Subcutaneous abdominal adipose tissue (tissue), 5 donors: ENCODE results near the gene MFSD6.

Experiments used
- H3K27ac ChIP-seq: one replicate; pipeline ENCODE4 v1.7.0; 2013; ENCODE audit warnings: low read depth, mild to moderate bottlenecking, inconsistent platforms, low read length, moderate library complexity
- H3K27me3 ChIP-seq, 5 donors: one replicate each; pipeline ENCODE4 v1.7.0; 2013; ENCODE audit warnings: low read length in 5 of 5, inconsistent platforms in 1 of 5; ENCODE audit not compliant: control insufficient read depth in 5 of 5, insufficient read depth in 4 of 5
- H3K36me3 ChIP-seq, 5 donors: one replicate each; pipeline ENCODE4 v1.7.0; 2013; ENCODE audit warnings: low read length in 5 of 5; ENCODE audit not compliant: control insufficient read depth in 5 of 5, insufficient read depth in 5 of 5
- H3K4me1 ChIP-seq, 5 donors: one replicate each; pipeline ENCODE4 v1.7.0; 2013; ENCODE audit warnings: low read length in 5 of 5, mild to moderate bottlenecking in 3 of 5, moderate library complexity in 1 of 5; ENCODE audit not compliant: control insufficient read depth in 5 of 5, insufficient read depth in 5 of 5
- H3K4me3 ChIP-seq, 5 donors: one replicate each; pipeline ENCODE4 v1.7.0; 2013; ENCODE audit warnings: low read length in 5 of 5, low read depth in 1 of 5
- H3K9ac ChIP-seq, 5 donors: one replicate each; pipeline ENCODE4 v1.7.0; 2013; ENCODE audit warnings: low read length in 5 of 5, mild to moderate bottlenecking in 4 of 5, moderate library complexity in 3 of 5
- H3K9me3 ChIP-seq, 5 donors: one replicate each; pipeline ENCODE4 v1.7.0; 2013; ENCODE audit warnings: low read length in 5 of 5; ENCODE audit not compliant: control insufficient read depth in 5 of 5
- donor health status: healthy.
- donor health status: healthy.
- donor health status: healthy.
- donor health status: healthy.
- donor health status: healthy.

The MFSD6 gene

DNA sequence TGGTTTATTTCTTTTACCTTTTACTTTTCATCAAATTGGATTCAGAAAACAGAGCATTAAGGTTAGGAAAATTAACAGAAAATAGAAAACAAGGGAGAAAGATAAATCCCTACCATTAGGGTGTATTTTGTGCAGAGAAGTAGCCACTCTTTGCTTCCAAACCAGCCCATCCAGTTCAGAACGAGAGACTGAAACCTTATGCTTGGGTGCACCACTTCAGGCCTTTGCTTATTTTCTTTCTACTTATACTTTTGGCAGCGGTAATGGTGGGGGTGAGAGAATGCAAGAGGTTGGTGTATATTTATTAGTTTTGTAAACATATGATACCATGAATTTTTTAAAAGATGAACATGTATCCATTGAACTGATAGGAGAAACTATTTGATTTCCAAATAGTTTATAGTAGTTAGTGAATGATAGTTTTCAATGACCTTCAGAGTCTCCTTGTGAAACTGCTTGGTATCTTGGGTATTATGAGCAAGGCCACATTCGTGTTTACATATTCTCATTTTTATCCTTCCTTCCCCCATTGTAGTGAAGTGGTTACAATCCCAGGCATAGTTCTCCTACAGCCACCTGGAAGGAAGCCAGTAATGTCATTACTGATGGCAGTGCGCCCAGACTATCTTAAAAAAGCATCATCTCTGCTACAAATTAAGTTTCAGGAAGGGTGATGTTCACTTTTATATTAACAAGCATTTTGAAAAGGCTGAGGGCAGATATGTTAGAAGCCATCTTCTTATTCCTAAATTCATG lies 60.8 kb downstream of the MFSD6 start:
- H3K27ac ChIP-seq = peak overlapping the region; percentile 78
- H3K4me3 ChIP-seq = no peak overlapping the region
- no peaks in the 10 kb centered on the region for H3K9me3 ChIP-seq
- no peaks in the 10 kb centered on the region for H3K36me3 ChIP-seq
- H3K9ac ChIP-seq = no peak overlapping the region
- H3K4me1 ChIP-seq = peaks cover 3 to 33% (median 17%) of the 10 kb centered on the region in 5 donors
- H3K27me3 ChIP-seq = no peaks in the 10 kb centered on the region

DNA sequence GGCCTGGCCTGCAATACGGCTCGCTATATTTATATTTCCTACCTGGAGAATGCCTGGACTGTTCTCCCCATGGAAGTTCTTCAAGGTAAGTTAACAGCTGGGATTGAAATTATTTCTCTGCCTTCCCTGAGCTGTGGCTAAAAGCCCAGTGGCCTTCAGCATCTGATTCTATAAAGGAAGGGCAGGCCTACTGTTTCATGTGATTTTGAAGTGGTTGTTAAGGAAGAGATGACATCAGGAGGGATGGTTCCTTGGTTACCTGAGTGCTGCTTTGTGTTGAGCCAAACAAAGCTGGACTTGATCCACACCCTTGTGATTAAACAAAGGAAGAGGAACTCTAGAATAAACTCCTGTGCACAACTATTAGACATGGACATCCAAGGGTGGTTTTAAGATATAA lies 61.6 kb downstream of the MFSD6 start:
- Histone ChIP-seq H3K4me1 (peaks cover 3 to 33% (median 17%) of the 10 kb centered on the region in 5 donors), H3K4me3 (no peak overlapping the region), H3K27me3 (no peaks in the 10 kb centered on the region), H3K9ac (no peak overlapping the region), H3K27ac (peak overlapping the region; percentile 84), H3K36me3 (no peaks in the 10 kb centered on the region), H3K9me3 (no peaks in the 10 kb centered on the region)

DNA sequence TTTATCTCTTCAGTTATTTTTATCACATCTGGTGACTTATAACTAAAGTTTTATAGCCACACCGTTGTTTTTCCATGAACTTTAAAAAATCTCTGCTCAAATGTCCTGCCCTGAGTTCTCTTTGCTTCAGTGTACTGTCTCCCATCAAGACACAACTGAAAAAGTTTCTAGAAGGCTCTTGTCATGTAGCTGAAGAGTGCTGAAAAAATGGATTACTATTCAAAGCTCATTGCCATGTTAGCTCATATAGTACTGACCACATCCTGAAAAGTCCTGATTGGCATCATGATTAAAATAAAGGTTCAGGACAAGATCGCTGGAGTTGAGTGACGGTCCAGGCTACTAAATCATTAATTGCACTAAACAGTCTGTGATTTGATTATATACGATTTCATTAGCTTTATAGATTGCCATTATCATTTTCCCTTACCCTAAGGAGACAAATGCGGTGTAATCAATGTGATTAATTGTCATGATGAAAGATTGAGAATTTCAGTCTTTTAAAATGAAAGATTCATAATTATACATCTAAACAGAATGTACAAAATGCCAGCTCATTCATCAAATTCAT lies 62.2 kb downstream of the MFSD6 start:
- Histone ChIP-seq H3K4me1 (peaks cover 3 to 33% (median 17%) of the 10 kb centered on the region in 5 donors), H3K27ac (peak overlapping the region; percentile 84), H3K27me3 (no peaks in the 10 kb centered on the region), H3K9me3 (no peaks in the 10 kb centered on the region), H3K4me3 (no peak overlapping the region), H3K9ac (no peak overlapping the region), H3K36me3 (no peaks in the 10 kb centered on the region)

DNA sequence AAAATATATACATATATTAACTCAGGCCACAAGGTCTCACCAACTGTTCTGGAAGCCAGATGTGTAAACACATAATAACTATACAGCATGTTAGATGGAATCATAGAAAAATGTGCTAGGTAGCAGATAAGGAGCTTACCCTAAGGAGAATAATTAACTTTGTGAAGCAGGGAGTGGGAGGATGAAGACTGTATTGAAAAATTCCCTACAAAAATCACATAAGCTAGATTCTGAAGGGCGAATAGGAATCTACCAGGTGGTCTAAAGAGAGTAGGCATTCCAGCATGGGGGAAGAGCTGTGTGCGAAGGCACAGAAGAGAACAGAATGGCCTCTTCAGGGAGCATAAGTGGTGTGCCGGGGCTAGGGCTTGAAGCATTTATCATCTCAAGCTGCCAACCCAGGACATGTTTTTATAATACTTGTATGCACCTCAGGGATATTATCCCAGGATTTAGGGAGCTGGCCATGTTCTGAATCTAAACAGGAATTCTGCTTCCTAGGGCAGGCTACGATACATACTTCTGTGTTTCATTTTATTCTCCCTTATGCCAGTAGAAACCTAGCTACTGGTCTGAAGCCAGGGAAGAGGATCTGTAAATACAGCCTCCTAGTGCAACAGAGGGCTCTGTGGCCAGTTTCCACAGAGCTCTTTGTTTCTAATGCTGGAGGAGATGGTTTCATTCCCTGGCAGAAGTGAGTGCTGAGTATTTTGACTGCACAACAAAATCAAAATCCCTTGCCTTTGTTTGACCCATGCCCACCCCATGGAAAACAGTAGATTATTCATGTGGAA lies 69.7 kb downstream of the MFSD6 start:
- H3K4me1 ChIP-seq = no peaks in the 10 kb centered on the region
- no peak overlapping the region for H3K9ac ChIP-seq
- no peaks in the 10 kb centered on the region for H3K27me3 ChIP-seq
- no peaks in the 10 kb centered on the region for H3K9me3 ChIP-seq
- H3K36me3 ChIP-seq = peaks cover 0 to 3% (median 0%) of the 10 kb centered on the region in 5 donors
- H3K27ac ChIP-seq = no peak overlapping the region
- H3K4me3 ChIP-seq = no peak overlapping the region

DNA sequence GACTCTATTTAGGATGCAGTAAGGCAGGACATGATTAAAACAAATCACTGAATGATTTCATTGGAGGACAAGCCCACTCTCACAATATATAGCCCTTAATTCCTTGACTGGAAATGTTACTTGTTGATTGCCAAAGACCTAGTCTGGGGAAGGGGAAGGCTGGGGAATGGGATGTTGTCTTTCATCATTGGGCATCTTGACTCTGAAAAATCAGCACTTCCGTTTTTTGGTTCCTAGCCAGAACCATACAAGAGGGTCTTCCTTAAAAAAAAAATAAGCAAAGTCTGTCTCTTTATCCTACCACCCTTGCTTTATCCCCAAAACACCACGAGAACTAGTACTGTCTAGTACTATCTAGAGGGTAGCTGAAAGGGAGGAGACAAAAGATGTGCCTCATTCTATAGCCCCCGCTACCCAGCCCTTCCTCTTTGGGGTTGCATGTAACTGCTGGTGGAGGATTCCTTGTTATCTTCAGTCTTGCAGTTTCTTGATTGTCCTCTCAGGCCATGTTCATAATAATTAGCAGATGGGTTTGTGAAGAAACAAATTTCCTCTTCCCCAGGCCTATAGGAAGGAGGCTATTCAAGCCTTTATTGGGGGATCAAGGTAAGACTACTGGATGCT lies 70.5 kb downstream of the MFSD6 start:
- H3K4me3 ChIP-seq = no peak overlapping the region
- H3K4me1 ChIP-seq = no peaks in the 10 kb centered on the region
- H3K9me3 ChIP-seq = no peaks in the 10 kb centered on the region
- no peak overlapping the region for H3K27ac ChIP-seq
- H3K27me3 ChIP-seq = no peaks in the 10 kb centered on the region
- no peak overlapping the region for H3K9ac ChIP-seq
- peaks cover 0 to 3% (median 0%) of the 10 kb centered on the region in 5 donors for H3K36me3 ChIP-seq

DNA sequence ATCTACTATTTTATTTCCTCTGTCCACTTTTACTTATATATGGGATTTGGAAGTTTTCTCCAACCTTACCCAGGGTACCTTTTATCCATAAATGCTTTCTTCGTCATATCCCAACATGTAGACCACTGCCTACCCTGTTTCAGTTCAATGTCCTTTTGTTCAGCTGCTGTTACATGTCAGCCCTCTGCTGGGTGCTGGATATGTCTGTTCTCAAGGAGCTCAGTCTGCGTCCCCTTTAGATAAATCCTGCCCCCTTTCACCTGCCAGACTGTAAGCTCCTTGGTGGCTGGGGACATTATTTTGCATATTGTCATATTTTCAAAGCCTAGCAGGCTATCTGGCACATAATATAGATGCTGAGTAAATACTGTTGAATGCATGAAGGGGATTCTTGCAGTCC lies 73.2 kb downstream of the MFSD6 start:
- H3K4me3 ChIP-seq = no peak overlapping the region
- H3K9ac ChIP-seq = no peak overlapping the region
- peaks cover 0 to 3% (median 0%) of the 10 kb centered on the region in 5 donors for H3K36me3 ChIP-seq
- H3K4me1 ChIP-seq = peaks cover 0 to 5% (median 2%) of the 10 kb centered on the region in 5 donors
- no peak overlapping the region for H3K27ac ChIP-seq
- no peaks in the 10 kb centered on the region for H3K9me3 ChIP-seq
- H3K27me3 ChIP-seq = no peaks in the 10 kb centered on the region

DNA sequence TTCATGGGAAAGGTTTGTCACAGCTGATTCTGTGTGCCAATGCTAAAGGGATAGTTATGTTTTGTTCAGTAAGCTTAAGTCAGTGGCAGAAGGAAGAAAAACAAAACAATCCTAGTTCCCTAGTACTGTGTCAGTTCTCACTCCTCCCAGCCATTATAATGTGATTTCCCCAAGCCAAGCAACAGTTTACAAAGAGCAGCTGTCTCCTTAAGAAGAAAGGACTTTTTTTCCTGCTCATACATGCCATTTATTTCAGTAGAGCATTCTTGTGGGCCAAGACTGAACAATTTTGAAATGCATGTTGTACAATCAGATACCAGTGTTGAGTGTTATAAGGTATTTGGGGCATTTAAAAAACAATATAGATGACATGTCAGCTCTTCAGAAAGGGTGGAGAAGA lies 74.3 kb downstream of the MFSD6 start:
- no peak overlapping the region for H3K27ac ChIP-seq
- no peaks in the 10 kb centered on the region for H3K9me3 ChIP-seq
- H3K9ac ChIP-seq = no peak overlapping the region
- H3K36me3 ChIP-seq = peaks cover 0 to 3% (median 0%) of the 10 kb centered on the region in 5 donors
- no peaks in the 10 kb centered on the region for H3K27me3 ChIP-seq
- H3K4me3 ChIP-seq = no peak overlapping the region
- H3K4me1 ChIP-seq = peaks cover 0 to 9% (median 6%) of the 10 kb centered on the region in 5 donors

DNA sequence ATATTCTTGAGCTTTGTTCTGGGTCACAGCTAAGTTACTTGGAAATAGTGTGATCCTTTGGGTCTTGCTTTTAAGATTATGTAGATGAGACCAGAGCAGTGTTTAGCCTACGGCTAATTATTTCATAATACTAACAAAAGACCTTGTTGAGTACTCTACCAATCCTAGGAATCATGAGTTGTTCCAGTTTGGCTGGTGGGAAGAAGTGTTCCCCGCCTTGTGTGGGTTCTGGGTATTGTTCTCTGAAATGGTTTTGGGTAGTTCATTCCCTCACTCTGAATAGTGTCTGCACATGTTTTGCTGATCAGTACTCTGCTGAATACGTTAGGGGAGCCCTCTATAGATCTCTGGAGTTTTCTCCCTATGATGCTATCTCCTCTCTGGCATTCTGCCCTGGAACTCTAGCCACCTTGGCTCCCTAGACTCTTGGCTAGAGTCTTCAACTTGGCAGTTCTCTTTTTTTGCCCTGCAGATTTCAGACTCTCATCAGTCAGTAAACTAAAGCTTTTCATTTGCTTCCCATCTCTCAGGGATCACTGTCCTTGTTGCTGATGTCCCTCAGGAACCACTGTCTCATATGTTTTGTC lies 78.0 kb downstream of the MFSD6 start:
- Histone ChIP-seq H3K27me3 (no peaks in the 10 kb centered on the region), H3K9ac (no peak overlapping the region), H3K4me1 (peaks cover 0 to 9% (median 6%) of the 10 kb centered on the region in 5 donors), H3K36me3 (peaks cover under 1 to 16% (median 4%) of the 10 kb centered on the region in 5 donors), H3K27ac (peak overlapping the region; percentile 25), H3K9me3 (no peaks in the 10 kb centered on the region), H3K4me3 (no peak overlapping the region)

DNA sequence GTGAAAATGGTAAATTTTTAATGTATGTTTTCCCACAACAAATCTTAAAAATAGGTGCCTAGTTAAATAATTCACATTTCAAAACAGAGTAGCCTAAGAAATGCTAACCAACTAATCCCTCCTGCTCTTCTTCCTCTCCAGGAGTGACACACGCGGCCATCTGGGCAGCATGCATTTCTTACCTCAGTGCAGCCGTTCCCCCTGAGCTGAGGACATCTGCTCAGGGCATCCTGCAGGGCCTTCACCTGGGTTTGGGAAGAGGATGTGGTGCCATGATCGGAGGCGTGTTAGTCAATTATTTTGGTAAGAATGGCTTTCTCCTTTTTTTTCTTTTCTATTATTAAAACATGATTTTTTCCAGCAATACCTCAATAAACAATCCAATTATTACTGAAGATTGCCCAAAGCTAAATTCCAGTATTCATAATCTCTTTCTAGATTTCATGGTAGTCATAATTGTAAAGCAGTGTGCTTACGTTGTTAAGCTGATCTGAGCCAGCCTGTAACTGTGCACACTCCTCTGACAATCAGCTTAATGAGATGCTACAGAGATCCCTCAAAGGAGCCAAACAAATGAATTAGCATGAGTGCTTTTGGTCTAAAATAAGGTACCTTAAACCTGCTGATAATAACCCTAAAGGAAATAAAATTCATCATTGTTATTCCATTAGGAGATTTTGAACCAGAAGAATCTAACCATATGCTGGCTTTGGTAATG lies 80.5 kb downstream of the MFSD6 start:
- Histone ChIP-seq H3K4me3 (no peak overlapping the region), H3K9me3 (no peaks in the 10 kb centered on the region), H3K27me3 (no peaks in the 10 kb centered on the region), H3K4me1 (peaks cover 0 to 9% (median 6%) of the 10 kb centered on the region in 5 donors), H3K36me3 (peaks cover 3 to 16% (median 8%) of the 10 kb centered on the region in 5 donors), H3K9ac (no peak overlapping the region), H3K27ac (no peak overlapping the region)
